ENCODE results near the gene CHD1.

CHD1 gene

GRCh38 chr5:98898743-98899142 is 30.1 kb downstream of the CHD1 start:
- no peak for DNase-seq

GRCh38 chr5:98891591-98891990 is 37.2 kb downstream of the CHD1 start:
- DNase-seq: no peak

DNA sequence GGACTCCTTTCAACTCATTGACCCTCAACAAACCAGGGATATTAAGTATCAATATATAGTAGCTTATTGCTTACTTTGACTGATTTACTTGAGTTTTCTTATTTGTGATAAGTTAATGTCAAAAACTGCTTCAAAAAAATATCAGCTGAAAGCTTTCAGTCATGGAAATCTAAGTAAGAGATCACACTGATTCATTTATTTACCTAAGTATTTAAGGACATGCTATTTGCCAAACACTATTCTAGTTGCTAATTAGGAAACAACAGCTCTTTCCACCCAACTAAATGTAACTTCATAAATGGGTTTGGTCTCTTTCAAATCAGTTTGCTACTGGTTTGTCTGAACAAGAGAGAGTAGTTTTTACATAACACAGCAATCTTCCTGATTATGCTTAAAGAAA is 48.2 kb downstream of the CHD1 start:
- DNase-seq: no peak

- no peak for DNase-seq
Observed at GRCh38 chr5:98880151-98880550, 48.7 kb downstream of the CHD1 start.

DNA sequence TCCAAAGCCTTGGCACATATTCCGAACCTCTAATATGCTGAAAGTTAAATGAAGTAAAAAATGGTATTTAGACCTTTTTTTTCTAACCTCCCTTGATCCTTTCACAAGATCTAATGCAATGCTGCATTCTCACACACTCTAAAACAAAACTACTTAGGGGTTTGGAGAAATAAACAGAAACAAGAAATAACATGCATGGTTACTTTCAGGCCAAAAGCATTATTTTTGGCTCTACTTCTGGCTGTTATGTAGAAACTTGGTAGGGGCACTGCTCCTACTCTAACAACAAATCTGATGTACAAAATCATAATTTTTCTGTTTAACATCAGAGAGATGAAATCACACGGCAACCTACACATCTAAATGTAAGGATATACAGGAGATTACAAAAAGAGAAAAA is 51.2 kb downstream of the CHD1 start:
- DNase-seq: no peak

DNA sequence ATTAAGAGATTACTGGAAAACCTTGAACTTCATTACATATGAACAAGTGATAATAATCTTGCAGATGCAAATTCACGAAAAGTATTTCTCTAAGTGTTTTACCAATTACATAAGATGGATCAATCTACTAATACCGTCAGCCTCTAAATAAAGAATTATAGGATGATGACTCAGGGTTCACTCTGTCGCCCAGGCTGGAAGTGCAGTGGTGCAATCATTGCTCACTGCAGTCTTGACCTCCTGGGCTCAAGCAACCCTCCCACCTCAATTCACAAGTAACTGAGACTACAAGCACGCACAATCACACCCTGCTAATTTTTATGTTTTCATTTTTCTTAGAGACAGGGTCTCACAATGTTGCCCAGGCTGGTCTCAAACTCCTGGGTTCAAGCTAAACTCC is 56.1 kb downstream of the CHD1 start:
- DNase-seq: peak; percentile 79

DNA sequence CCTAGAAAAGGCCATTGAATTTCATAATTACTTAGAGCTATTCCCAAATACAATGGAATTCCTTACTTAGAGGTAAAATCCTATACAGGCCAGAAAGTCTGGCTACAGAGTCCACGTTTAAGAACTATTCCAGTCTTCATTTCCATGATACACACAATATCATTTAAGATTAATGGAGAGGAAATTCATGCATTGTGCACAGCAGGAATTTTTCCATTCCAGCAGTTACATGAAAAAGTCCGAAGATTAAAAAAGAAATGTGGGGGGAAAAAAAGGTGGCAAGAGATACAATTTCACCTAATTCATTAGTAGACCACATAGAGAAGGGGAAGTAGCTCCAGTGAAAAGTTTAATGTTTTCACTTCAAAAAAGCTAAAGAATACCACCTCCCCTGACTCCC is 63.1 kb downstream of the CHD1 start:
- DNase-seq: no peak

DNA sequence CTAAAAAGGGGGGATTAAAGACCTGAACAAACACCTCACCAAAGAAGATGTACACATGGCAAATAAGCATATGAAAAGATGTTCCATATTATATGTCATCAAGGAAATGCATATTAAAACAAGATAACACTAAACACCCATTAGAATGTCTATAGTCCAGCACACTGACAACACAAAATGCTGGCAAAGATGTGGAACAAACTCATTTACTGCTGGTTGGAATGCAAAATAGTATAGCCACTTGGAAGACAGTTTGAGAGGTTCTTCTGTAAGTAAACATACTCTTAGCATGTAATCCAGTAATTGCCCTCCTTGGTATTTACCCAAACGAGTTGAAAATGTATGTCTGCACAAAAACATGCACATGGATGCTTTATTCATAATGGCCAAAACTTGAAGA is 81.8 kb downstream of the CHD1 start:
- no peak for DNase-seq

DNA sequence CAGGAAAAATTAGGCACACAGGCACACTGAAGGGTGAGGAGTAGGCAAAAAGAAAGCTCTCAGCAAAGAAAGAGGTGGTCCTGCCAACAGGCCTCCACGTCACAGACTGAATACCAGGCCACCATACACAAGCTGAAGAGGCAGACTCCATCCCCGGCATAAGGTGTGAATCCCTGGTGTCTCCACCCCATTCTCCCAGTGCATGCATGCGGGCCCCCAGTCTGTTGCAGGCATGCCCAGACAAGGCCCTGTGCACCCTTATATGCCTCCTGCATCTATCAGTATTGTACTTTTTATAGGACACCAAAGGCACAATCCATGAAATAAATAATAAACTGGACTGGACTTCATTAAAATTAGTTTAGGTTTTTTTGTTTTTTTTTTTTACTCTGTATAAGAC is 82.3 kb downstream of the CHD1 start:
- no peak for DNase-seq

DNA sequence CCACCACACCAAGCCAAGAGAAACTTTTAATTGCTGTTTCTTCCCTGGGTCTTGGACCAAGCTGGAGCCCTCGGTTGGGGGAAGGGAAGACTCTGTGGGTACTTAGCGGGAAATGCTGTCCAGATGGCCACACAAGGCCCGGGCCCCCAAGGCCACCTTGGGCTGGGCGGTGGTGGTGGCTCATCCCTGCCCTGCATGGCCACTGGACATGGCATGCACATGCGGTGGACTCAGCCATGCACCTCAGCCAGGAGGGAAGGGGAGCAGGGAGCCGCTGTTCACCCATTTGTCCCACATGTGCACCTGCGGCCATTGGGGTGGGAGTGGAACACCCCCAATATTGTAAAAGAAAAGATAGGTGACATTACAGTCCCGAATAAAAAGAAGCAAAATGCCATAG is 82.9 kb downstream of the CHD1 start:
- no peak for DNase-seq

GRCh38 chr5:98844865-98845264 is 83.9 kb downstream of the CHD1 start:
- DNase-seq: no peak

DNA sequence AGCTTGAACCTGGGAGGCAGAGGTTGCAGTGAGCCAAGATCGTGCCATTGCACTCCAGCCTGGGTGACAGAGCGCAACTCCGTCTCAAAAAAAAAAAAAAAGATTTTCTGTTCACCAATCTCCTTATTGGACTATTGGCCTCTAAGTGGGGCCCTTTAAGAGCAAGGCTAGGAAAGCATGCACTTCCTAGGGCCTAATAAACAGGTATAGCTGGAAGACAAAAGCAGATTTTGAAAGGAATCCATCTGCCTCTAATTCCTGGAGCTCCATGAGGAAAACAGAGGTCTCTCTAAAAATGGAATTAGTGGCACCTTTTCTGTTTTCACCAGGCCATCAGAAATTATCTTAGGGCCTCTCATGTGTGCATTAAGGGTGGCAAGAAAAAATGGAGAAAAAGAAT is 85.3 kb downstream of the CHD1 start:
- DNase-seq: no peak

GRCh38 chr5:98840946-98841345 is 87.9 kb downstream of the CHD1 start:
- no peak for DNase-seq

DNA sequence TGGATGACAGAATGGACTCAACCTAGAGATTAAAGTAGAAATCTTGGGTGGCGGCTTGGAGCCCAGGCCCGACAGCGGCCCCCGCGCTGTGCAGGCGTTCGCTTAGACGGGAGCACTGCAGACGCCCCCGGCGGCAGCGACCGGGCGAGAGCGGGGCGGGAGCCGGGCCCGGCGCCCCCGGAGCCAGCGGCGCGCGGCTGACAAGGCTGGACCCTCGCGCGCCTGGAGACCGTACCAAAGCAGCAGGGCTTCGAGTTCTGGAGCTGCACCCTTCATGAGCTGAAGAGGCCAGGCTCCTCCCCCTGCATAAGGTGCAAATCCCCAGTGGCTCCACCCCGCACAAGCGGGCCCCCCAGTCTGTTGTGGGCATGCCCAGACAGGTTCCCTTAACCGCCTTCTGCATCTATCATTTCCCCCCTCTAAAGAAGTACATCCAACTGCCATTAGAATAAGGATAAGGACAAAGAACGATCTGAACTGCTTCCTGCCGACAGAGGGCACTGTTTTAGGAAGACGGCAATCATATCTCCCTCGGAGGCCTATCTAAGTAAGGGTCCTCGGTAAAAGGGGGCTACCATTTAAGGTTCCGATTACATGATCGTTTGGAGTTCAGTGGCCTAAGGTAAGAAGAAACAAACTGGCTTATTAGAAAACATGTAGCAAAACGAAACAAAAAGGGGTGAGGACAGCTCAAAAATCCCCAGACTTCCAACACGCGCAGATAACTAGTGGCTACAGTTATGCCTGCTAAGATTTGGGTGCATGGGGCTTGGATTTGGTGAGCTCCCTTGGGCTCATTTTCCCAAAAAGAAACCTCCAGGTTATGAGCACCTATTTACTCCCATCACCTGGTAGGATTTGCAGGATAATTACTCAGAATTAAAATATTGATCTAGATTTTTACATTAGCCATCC is 89.1 kb downstream of the CHD1 start:
- no peak for DNase-seq

- DNase-seq: no peak
Observed at GRCh38 chr5:98836175-98836574, 92.6 kb downstream of the CHD1 start.

DNA sequence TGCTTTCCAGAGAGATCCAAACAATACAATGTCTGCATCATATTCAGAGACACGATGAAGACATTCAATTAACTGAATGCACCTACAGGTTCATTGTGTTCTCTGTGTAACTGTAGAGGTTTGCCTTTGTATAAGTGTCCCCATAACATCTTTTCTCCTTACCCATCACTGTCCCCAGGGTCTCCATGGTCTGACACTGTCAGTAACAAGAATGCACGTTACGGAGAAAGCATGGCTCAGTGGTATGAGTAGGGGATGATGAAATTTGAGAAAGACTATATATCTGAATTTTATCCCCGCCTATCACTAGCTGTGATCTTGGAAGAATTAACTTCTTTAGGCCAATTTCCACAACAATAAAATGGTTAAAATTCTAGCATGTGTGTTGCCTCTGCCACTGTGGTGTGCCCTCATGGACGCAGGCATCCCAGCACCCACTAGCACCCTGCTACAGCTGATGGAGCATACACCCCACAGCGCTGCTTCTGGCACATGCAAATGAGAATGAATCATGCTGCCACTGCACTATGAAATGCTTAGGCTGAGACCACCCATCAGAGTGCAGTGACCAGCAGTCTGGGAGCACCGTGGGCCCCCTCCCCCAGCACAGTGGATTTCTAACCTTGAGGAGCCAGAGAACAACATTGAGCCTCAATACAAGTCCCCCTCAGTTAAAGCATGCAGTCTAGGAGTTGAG is 101.1 kb downstream of the CHD1 start:
- DNase-seq: no peak

DNA sequence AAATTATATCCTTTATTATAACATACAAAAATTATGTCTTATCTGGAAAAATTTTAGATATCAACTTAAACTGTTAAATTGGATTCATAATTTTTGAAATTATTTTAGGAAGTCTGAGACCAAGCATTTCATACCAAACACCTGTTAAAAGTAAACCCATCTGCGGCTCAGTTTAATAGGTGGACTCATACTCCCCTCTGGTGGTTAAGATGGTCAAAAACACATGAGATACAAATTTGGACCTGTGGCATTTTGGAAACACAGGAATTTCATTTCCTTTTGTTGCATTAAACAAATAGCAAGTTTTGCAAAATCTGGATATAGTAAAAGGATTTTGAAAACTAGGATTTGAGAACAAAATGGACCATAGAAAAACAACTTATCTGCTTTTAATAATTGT is 101.6 kb downstream of the CHD1 start:
- DNase-seq: no peak

- no peak for DNase-seq
Observed at GRCh38 chr5:98825582-98826375, 103.0 kb downstream of the CHD1 start.

DNA sequence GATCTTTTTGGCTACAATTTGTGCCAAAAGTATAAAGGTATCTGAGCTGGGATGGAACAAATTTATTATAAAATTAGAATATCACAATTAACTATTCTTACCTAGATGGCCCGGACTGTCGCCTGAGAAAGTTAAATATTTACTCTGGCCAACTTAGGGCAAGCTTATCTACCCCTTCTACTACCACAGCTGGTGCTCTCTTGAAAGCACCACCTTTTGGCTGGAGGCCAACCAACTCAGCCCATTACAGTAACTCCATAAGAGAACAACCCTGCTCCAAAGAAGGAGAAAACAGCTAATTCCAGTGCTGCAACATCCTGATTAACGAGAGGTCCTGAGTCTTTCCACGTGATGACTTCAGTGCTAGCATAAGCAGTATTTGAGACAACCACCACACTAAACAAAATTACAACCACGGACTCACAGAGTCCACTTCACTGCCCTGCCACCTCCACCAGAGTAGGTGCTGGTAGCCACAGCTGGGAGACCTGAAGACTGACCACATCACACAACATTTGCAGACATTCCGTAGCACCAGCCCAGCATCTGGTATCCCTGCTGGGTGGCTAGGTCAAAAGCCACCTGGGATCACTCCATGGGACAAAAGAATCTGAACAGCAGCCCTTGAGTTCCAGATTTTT is 112.1 kb downstream of the CHD1 start:
- no peak for DNase-seq

GRCh38 chr5:98813755-98814154 is 115.1 kb downstream of the CHD1 start:
- DNase-seq: no peak

GRCh38 chr5:98810206-98810605 is 118.6 kb downstream of the CHD1 start:
- no peak for DNase-seq

- no peak for DNase-seq
Observed at GRCh38 chr5:98807806-98808205, 121.0 kb downstream of the CHD1 start.

- no peak for DNase-seq
Observed at GRCh38 chr5:98805070-98805469, 123.7 kb downstream of the CHD1 start.
